Activated CD4-positive, alpha-beta T cell treated with anti-CD3 and anti-CD28 coated beads for 36 hours (primary cell): Measurements from ENCODE around the gene ECI1. TPM values are rescaled to one million over a fixed set of nuclear protein-coding genes. Genes with fewer than 3 reads are reported as not detected.
"Not testable (repeated sequence)": the region's sequence is repeated elsewhere in the genome, so short reads cannot be mapped to it uniquely, and the experiment has no call there.

Experiments
- ATAC-seq: fragments of 200-7000 bp; cut with Tn5 transposase; one replicate; pipeline ENCODE4 v1.10.0; 2021; ENCODE audit warnings: mild to moderate bottlenecking, moderate library complexity
- CTCF ChIA-PET: fragments of 350-600 bp; sonication (Branson Sonifier 250); formaldehyde crosslinking; loops from one replicate; lab custom pipeline; 2021; ENCODE audit warnings: antibody characterized with exemption; lab: Charles Lee
- POLR2A ChIA-PET: fragments of 350-600 bp; sonication (Branson Sonifier 250); formaldehyde crosslinking; loops from one replicate; lab custom pipeline; 2021; ENCODE audit warnings: antibody characterized with exemption, inconsistent platforms; lab: Charles Lee
- DNase-seq: peaks from one replicate; pipeline ENCODE4 v3.0.0-alpha.2; 2020
- H3K27ac Mint-ChIP-seq: one replicate; pipeline ENCODE4 v1.8.0; 2021; ENCODE audit warnings: mixed read lengths
- H3K27me3 Mint-ChIP-seq: one replicate; pipeline ENCODE4 v1.8.0; 2021; ENCODE audit warnings: mixed read lengths
- H3K36me3 Mint-ChIP-seq: one replicate; pipeline ENCODE4 v1.8.0; 2021; ENCODE audit warnings: low read depth, mixed read lengths
- H3K4me1 Mint-ChIP-seq: one replicate; pipeline ENCODE4 v1.8.0; 2021; ENCODE audit warnings: mixed read lengths
- H3K4me3 Mint-ChIP-seq: one replicate; pipeline ENCODE4 v1.8.0; 2021; ENCODE audit warnings: mild to moderate bottlenecking, moderate library complexity, mixed read lengths
- H3K9me3 Mint-ChIP-seq: one replicate; pipeline ENCODE4 v1.8.0; 2021; ENCODE audit warnings: low read depth, mixed read lengths
- intact Hi-C, 2 experiments: fragments of 100-400 bp; cut with DNase I in 1 of 2; cut with micrococcal nuclease in 1 of 2; formaldehyde crosslinking; loops; one replicate each; pipeline versions ENCODE4 v1.14.2 to v1.15.1; 2022 to 2024; cut with DNase I, micrococcal nuclease
- total RNA-seq, 2 experiments: library from RNA; stranded (reverse); gene quantifications; one replicate each; pipeline ENCODE4 v1.2.3, GENCODE V29; 2021

Gene ECI1
- total RNA-seq, 2 experiments from 2014 or later, result 23.0 to 41.0 TPM

- Mint-ChIP-seq H3K36me3 (peaks cover 19% of the 10 kb centered on the region), H3K9me3 (no peaks in the 10 kb centered on the region), H3K27me3 (no peaks in the 10 kb centered on the region), H3K4me1 (peaks cover 2% of the 10 kb centered on the region), H3K27ac (no peak overlapping the region), H3K4me3 (no peak overlapping the region)
- intact Hi-C loops, result no loop called here
- no peak for DNase-seq
- ChIA-PET CTCF (interaction anchor here (0.6 to 0.7 kb wide), 2 partner anchors 8 to 198 kb away, joined by 3 read pairs; partner anchors contain the start of gene TSC2), POLR2A (interaction anchor here (1.0 kb wide), 1 partner anchor 13 kb away, joined by 3 read pairs; no protein-coding TSS in a partner anchor)
- no peak for ATAC-seq
Observed at GRCh38 chr16:2246301-2246885, 5.0 kb downstream of the ECI1 start.

GRCh38 chr16:2244926-2245795 lies 6.2 kb downstream of the ECI1 start:
- ChIA-PET CTCF (no interaction called here), POLR2A (no interaction called here)
- DNase-seq (no peak), ATAC-seq (no peak)
- no peaks in the 10 kb centered on the region for H3K27me3 Mint-ChIP-seq
- H3K27ac Mint-ChIP-seq, result no peak overlapping the region
- no peaks in the 10 kb centered on the region for H3K4me1 Mint-ChIP-seq
- no peak overlapping the region for H3K4me3 Mint-ChIP-seq
- no peaks in the 10 kb centered on the region for H3K9me3 Mint-ChIP-seq
- intact Hi-C loops, result no loop called here
- peaks cover 15% of the 10 kb centered on the region for H3K36me3 Mint-ChIP-seq

GRCh38 chr16:2244301-2244700 lies 7.1 kb downstream of the ECI1 start:
- POLR2A ChIA-PET, result no interaction called here

GRCh38 chr16:2243781-2244180 lies 7.6 kb downstream of the ECI1 start:
- H3K27me3 Mint-ChIP-seq, result no peaks in the 10 kb centered on the region
- H3K36me3 Mint-ChIP-seq, result peaks cover 15% of the 10 kb centered on the region
- H3K4me3 Mint-ChIP-seq, result no peak overlapping the region
- POLR2A ChIA-PET, result no interaction called here
- intact Hi-C loops, result no loop called here
- no peaks in the 10 kb centered on the region for H3K9me3 Mint-ChIP-seq
- CTCF ChIA-PET, result interaction anchor here (1.0 kb wide), 1 partner anchor 49 kb away, joined by 3 read pairs; no protein-coding TSS in a partner anchor
- H3K4me1 Mint-ChIP-seq, result no peaks in the 10 kb centered on the region
- ATAC-seq, result no peak
- no peak overlapping the region for H3K27ac Mint-ChIP-seq
- DNase-seq, result no peak

More at GRCh38 chr16:2244301-2244700, 7.1 kb downstream of the ECI1 start:
- Mint-ChIP-seq H3K9me3 (no peaks in the 10 kb centered on the region), H3K36me3 (peaks cover 15% of the 10 kb centered on the region), H3K4me1 (no peaks in the 10 kb centered on the region), H3K4me3 (no peak overlapping the region), H3K27ac (no peak overlapping the region), H3K27me3 (no peaks in the 10 kb centered on the region)
- CTCF ChIA-PET, result no interaction called here
- DNase-seq (no peak), ATAC-seq (no peak)
- intact Hi-C loops, result no loop called here

GRCh38 chr16:2243031-2243528 lies 8.3 kb downstream of the ECI1 start:
- no peaks in the 10 kb centered on the region for H3K9me3 Mint-ChIP-seq
- no peaks in the 10 kb centered on the region for H3K4me1 Mint-ChIP-seq
- H3K27ac Mint-ChIP-seq, result no peak overlapping the region
- DNase-seq (no peak), ATAC-seq (no peak)
- no peak overlapping the region for H3K4me3 Mint-ChIP-seq
- ChIA-PET CTCF (interaction anchor here (1.0 kb wide), 1 partner anchor 49 kb away, joined by 3 read pairs; no protein-coding TSS in a partner anchor), POLR2A (interaction anchor here (0.6 kb wide), 1 partner anchor 21 kb away, joined by 3 read pairs; no protein-coding TSS in a partner anchor)
- peaks cover 10% of the 10 kb centered on the region for H3K36me3 Mint-ChIP-seq
- no peaks in the 10 kb centered on the region for H3K27me3 Mint-ChIP-seq
- intact Hi-C loops, result no loop called here

- H3K4me1 Mint-ChIP-seq, result no peaks in the 10 kb centered on the region
- ATAC-seq (no peak), DNase-seq (no peak)
- POLR2A ChIA-PET, result interaction anchor here (0.6 to 1.0 kb wide), 2 partner anchors 9 to 20 kb away, joined by 3 read pairs; no protein-coding TSS in a partner anchor
- H3K27me3 Mint-ChIP-seq, result no peaks in the 10 kb centered on the region
- H3K9me3 Mint-ChIP-seq, result no peaks in the 10 kb centered on the region
- peaks cover 8% of the 10 kb centered on the region for H3K36me3 Mint-ChIP-seq
- H3K4me3 Mint-ChIP-seq, result no peak overlapping the region
- intact Hi-C loops, result no loop called here
- CTCF ChIA-PET, result interaction anchor here (1.0 kb wide), 1 partner anchor 48 kb away, joined by 3 read pairs; no protein-coding TSS in a partner anchor
- no peak overlapping the region for H3K27ac Mint-ChIP-seq
Observed at GRCh38 chr16:2242598-2242997, 8.8 kb downstream of the ECI1 start.

GRCh38 chr16:2240331-2240730 lies 11.1 kb downstream of the ECI1 start:
- H3K36me3 Mint-ChIP-seq, DNase-seq, ATAC-seq, POLR2A ChIA-PET, H3K4me1 Mint-ChIP-seq, intact Hi-C loops, CTCF ChIA-PET, H3K27me3 Mint-ChIP-seq, H3K9me3 Mint-ChIP-seq, H3K4me3 Mint-ChIP-seq, H3K27ac Mint-ChIP-seq: not testable (repeated sequence)

- H3K27me3 Mint-ChIP-seq, result peaks cover 2% of the 10 kb centered on the region
- H3K27ac Mint-ChIP-seq, result no peak overlapping the region
- intact Hi-C loops, result no loop called here
- no peak for DNase-seq
- CTCF ChIA-PET, result interaction anchor here (0.6 kb wide), 1 partner anchor 8 kb away, joined by 3 read pairs; no protein-coding TSS in a partner anchor
- no peaks in the 10 kb centered on the region for H3K9me3 Mint-ChIP-seq
- no peak overlapping the region for H3K4me3 Mint-ChIP-seq
- ATAC-seq, result no peak
- POLR2A ChIA-PET, result interaction anchor here (0.6 kb wide), 1 partner anchor 182 kb away, joined by 3 read pairs; no protein-coding TSS in a partner anchor
- H3K36me3 Mint-ChIP-seq, result peaks cover 12% of the 10 kb centered on the region
- H3K4me1 Mint-ChIP-seq, result peaks cover 2% of the 10 kb centered on the region
Observed at GRCh38 chr16:2238838-2239675, 12.3 kb downstream of the ECI1 start.

- ATAC-seq (no peak), DNase-seq (no peak)
- intact Hi-C loops, result no loop called here
- Mint-ChIP-seq H3K4me1 (peaks cover 2% of the 10 kb centered on the region), H3K9me3 (no peaks in the 10 kb centered on the region), H3K36me3 (peaks cover 13% of the 10 kb centered on the region), H3K27me3 (peaks cover 2% of the 10 kb centered on the region), H3K4me3 (no peak overlapping the region), H3K27ac (no peak overlapping the region)
- ChIA-PET CTCF (interaction anchor here (0.6 kb wide), 1 partner anchor 9 kb away, joined by 3 read pairs; no protein-coding TSS in a partner anchor), POLR2A (interaction anchor here (0.6 kb wide), 1 partner anchor 183 kb away, joined by 3 read pairs; no protein-coding TSS in a partner anchor)
Observed at GRCh38 chr16:2238150-2238837, 13.1 kb downstream of the ECI1 start.

GRCh38 chr16:2237493-2238149 lies 13.8 kb downstream of the ECI1 start:
- H3K9me3 Mint-ChIP-seq, result no peaks in the 10 kb centered on the region
- H3K27me3 Mint-ChIP-seq, result peaks cover 2% of the 10 kb centered on the region

More at GRCh38 chr16:2237493-2238149, 13.8 kb downstream of the ECI1 start:
- Mint-ChIP-seq H3K36me3 (peaks cover 13% of the 10 kb centered on the region), H3K4me3 (no peak overlapping the region), H3K4me1 (peaks cover 2% of the 10 kb centered on the region), H3K27ac (no peak overlapping the region)
- intact Hi-C loops, result no loop called here
- ATAC-seq (no peak), DNase-seq (no peak)
- ChIA-PET CTCF (no interaction called here), POLR2A (no interaction called here)
